SJSA1 (cell line): ENCODE data around the gene CNNM2. TPM values are rescaled to one million over a fixed set of nuclear protein-coding genes. Genes with fewer than 3 reads are reported as not detected.
"Not testable (repeated sequence)": the region's sequence is repeated elsewhere in the genome, so short reads cannot be mapped to it uniquely, and the experiment has no call there.

Experiments
- DNase-seq, 2 experiments: peaks; one replicate each; pipeline ENCODE4 v3.0.0-alpha.2; 2015 to 2020; ENCODE audit warnings: low spot score in 2 of 2, low read depth in 1 of 2
- H3K27ac ChIP-seq: fragments of 250-450 bp; sonication (Bioruptor Pico); 2 replicates; pipeline ENCODE4 v1.5.1; 2020; ENCODE audit warnings: mild to moderate bottlenecking, moderate library complexity
- H3K27me3 ChIP-seq: fragments of 250-450 bp; sonication (Bioruptor Pico); replicated peaks from 2 replicates; pipeline ENCODE4 v1.5.1; 2020; ENCODE audit warnings: mild to moderate bottlenecking, moderate library complexity
- H3K36me3 ChIP-seq: fragments of 250-450 bp; sonication (Bioruptor Pico); 2 replicates; pipeline ENCODE4 v1.5.1; 2020; ENCODE audit warnings: mild to moderate bottlenecking
- H3K4me1 ChIP-seq: fragments of 250-450 bp; sonication (Bioruptor Pico); replicated peaks from 2 replicates; pipeline ENCODE4 v1.6.1; 2021; ENCODE audit warnings: mild to moderate bottlenecking
- H3K4me3 ChIP-seq: fragments of 250-450 bp; sonication (Bioruptor Pico); 2 replicates; pipeline ENCODE4 v1.5.1; 2020; ENCODE audit warnings: mild to moderate bottlenecking
- H3K9me3 ChIP-seq: fragments of 250-450 bp; sonication (Bioruptor Pico); replicated peaks from 2 replicates; pipeline ENCODE4 v1.5.1; 2020; ENCODE audit warnings: mild to moderate bottlenecking
- total RNA-seq: library from RNA; depleted of rRNA; stranded (reverse); fragments of >200 nt; shearing (Covaris generic); gene quantifications from 2 replicates; pipeline ENCODE4 v1.2.3, GENCODE V29; 2014; rRNA removed

CNNM2 gene
- total RNA-seq, 1 experiment from 2014 or later = 8.2 TPM

GRCh38 chr10:103127241-103127640 lies 209.1 kb downstream of the CNNM2 start:
- peaks cover 25% of the 10 kb centered on the region; the same call in 1 of the 2 replicates for H3K36me3 ChIP-seq
- DNase-seq = no peak
- no peak overlapping the region for H3K27ac ChIP-seq
- no peaks in the 10 kb centered on the region for H3K9me3 ChIP-seq
- H3K27me3 ChIP-seq = no peaks in the 10 kb centered on the region
- no peaks in the 10 kb centered on the region for H3K4me1 ChIP-seq
- H3K4me3 ChIP-seq = no peak overlapping the region

- not testable (repeated sequence) for H3K9me3 ChIP-seq, H3K27ac ChIP-seq, DNase-seq, H3K4me3 ChIP-seq, H3K4me1 ChIP-seq, H3K27me3 ChIP-seq
- H3K36me3 ChIP-seq = peaks cover 37% of the 10 kb centered on the region
These were observed 212.1 kb downstream of the CNNM2 start for GRCh38 chr10:103130180-103130579.

GRCh38 chr10:103130910-103131309 lies 212.8 kb downstream of the CNNM2 start:
- H3K4me3 ChIP-seq = no peak overlapping the region
- no peaks in the 10 kb centered on the region for H3K9me3 ChIP-seq
- no peak for DNase-seq
- no peaks in the 10 kb centered on the region for H3K27me3 ChIP-seq
- H3K4me1 ChIP-seq = no peaks in the 10 kb centered on the region
- H3K27ac ChIP-seq = no peak overlapping the region
- peaks cover 37% of the 10 kb centered on the region for H3K36me3 ChIP-seq

- H3K4me1 ChIP-seq, H3K9me3 ChIP-seq, H3K27ac ChIP-seq, H3K27me3 ChIP-seq, H3K4me3 ChIP-seq, DNase-seq: not testable (repeated sequence)
- H3K36me3 ChIP-seq = peaks cover 55% of the 10 kb centered on the region
These were observed 217.1 kb downstream of the CNNM2 start for GRCh38 chr10:103135168-103135567.

GRCh38 chr10:103139803-103140202 lies 221.7 kb downstream of the CNNM2 start:
- Histone ChIP-seq H3K4me3 (no peak overlapping the region), H3K27me3 (no peaks in the 10 kb centered on the region), H3K36me3 (peaks cover 48% of the 10 kb centered on the region), H3K9me3 (no peaks in the 10 kb centered on the region), H3K27ac (no peak overlapping the region), H3K4me1 (peaks cover 10% of the 10 kb centered on the region)
- no peak for DNase-seq

Other genes with a start within 250 kb of the CNNM2 start
- 12.1 and 14.3 TPM in 2 replicates for gene ARL3, start 203.9 kb upstream of the CNNM2 start, total RNA-seq
- 1.1 and 3.1 TPM in 2 replicates for gene SFXN2, start 203.7 kb upstream of the CNNM2 start, total RNA-seq
- 13.3 and 21.0 TPM in 2 replicates for gene WBP1L, start 174.3 kb upstream of the CNNM2 start, total RNA-seq
- gene CYP17A1, start 80.9 kb upstream of the CNNM2 start, total RNA-seq = not detected in 2 replicates
- 31.9 and 41.9 TPM in 2 replicates for gene BORCS7, start 64.0 kb upstream of the CNNM2 start, total RNA-seq
- 0.09 and 0.45 TPM in 2 replicates for gene AS3MT, start 48.8 kb upstream of the CNNM2 start, total RNA-seq